SK-N-SH (cell line): ENCODE measurements around the gene CDC45.

ENCODE experiments used
- EZH2phosphoT487 ChIP-seq: fragments of 200-600 bp; sonication (generic); IDR thresholded peaks from 2 replicates; pipeline ENCODE4 v1.6.1; 2017; ENCODE audit warnings: low read depth, mixed run types, mild to moderate bottlenecking, antibody characterized with exemption, moderate library complexity, borderline replicate concordance
- MXI1 ChIP-seq: IDR thresholded peaks from 2 replicates; pipeline ENCODE4 v1.6.1; 2012; ENCODE audit warnings: mild to moderate bottlenecking, low read depth, low read length, improper control_type of control experiment
- SIN3A ChIP-seq: IDR thresholded peaks from 2 replicates; pipeline ENCODE4 v1.6.1; 2012; ENCODE audit warnings: low read depth, mild to moderate bottlenecking, low read length, moderate library complexity, borderline replicate concordance
- USF1 ChIP-seq: IDR thresholded peaks from 2 replicates; pipeline ENCODE4 v1.4.0; 2012; ENCODE audit warnings: low read depth, borderline replicate concordance
- TF ChIP-seq, protein P1 (sequence below): fragments of 200-600 bp; sonication (generic); IDR thresholded peaks from 2 replicates; pipeline ENCODE4 v1.6.1; 2017; ENCODE audit warnings: antibody characterized with exemption, mild to moderate bottlenecking, moderate library complexity

- TF ChIP-seq SIN3A (no peak), USF1 (no peak), MXI1 (no peak), EZH2phosphoT487 (no peak)
- TF ChIP-seq, protein P1, sequence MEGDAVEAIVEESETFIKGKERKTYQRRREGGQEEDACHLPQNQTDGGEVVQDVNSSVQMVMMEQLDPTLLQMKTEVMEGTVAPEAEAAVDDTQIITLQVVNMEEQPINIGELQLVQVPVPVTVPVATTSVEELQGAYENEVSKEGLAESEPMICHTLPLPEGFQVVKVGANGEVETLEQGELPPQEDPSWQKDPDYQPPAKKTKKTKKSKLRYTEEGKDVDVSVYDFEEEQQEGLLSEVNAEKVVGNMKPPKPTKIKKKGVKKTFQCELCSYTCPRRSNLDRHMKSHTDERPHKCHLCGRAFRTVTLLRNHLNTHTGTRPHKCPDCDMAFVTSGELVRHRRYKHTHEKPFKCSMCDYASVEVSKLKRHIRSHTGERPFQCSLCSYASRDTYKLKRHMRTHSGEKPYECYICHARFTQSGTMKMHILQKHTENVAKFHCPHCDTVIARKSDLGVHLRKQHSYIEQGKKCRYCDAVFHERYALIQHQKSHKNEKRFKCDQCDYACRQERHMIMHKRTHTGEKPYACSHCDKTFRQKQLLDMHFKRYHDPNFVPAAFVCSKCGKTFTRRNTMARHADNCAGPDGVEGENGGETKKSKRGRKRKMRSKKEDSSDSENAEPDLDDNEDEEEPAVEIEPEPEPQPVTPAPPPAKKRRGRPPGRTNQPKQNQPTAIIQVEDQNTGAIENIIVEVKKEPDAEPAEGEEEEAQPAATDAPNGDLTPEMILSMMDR: no peak
Measured at GRCh38 chr22:19514831-19515565, 35.3 kb downstream of the CDC45 start.
